Stimulated activated naive CD8-positive, alpha-beta T cell treated with anti-CD3 and anti-CD28 coated beads, Interleukin-15, Interleukin-2, amounts not matched to agents 100 ng/mL and 50 ng/mL, for 24 hours (primary cell): ENCODE results near the gene DTNB.

Experiments used
- H3K27ac Mint-ChIP-seq: one replicate; pipeline ENCODE4 v1.8.0; 2021; ENCODE audit warnings: mild to moderate bottlenecking, mixed read lengths
- H3K27me3 Mint-ChIP-seq: one replicate; pipeline ENCODE4 v1.8.0; 2021; ENCODE audit warnings: mixed read lengths
- H3K36me3 Mint-ChIP-seq: one replicate; pipeline ENCODE4 v1.8.0; 2021; ENCODE audit warnings: low read depth, mixed read lengths
- H3K4me1 Mint-ChIP-seq: one replicate; pipeline ENCODE4 v1.8.0; 2021; ENCODE audit warnings: low read depth, mixed read lengths
- H3K4me3 Mint-ChIP-seq: one replicate; pipeline ENCODE4 v1.8.0; 2021; ENCODE audit warnings: mild to moderate bottlenecking, mixed read lengths
- H3K9me3 Mint-ChIP-seq: one replicate; pipeline ENCODE4 v1.8.0; 2021; ENCODE audit warnings: mixed read lengths

The DTNB gene

DNA sequence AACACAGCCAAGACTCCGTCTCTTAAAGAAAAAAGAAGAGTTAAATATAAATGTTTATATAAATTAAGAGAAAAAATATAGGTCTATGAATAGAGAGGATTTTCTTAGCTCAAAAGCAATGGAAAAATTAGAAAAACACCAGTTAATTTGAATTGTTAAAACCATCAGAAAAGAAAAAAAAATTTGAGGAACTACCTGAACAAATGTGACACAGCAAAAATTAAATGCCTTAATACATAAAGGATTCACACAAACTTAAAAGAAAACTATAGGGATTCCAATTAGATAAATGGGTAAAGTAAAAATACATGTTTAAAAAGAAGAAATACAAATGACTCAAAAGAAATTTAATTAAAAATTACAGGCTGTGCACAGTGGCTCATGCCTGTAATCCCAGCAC, 183.7 kb downstream of the DTNB start:
- Mint-ChIP-seq H3K9me3 (no peaks in the 10 kb centered on the region), H3K27ac (no peak overlapping the region), H3K27me3 (no peaks in the 10 kb centered on the region), H3K4me3 (no peak overlapping the region), H3K36me3 (peaks cover 5% of the 10 kb centered on the region), H3K4me1 (no peaks in the 10 kb centered on the region)

- no peaks in the 10 kb centered on the region for H3K27me3 Mint-ChIP-seq
- H3K27ac Mint-ChIP-seq: no peak overlapping the region
- peaks cover 11% of the 10 kb centered on the region for H3K4me1 Mint-ChIP-seq
- H3K4me3 Mint-ChIP-seq: no peak overlapping the region
- H3K36me3 Mint-ChIP-seq: peaks cover 18% of the 10 kb centered on the region
- H3K9me3 Mint-ChIP-seq: no peaks in the 10 kb centered on the region
Observed at GRCh38 chr2:25483607-25484266, 189.6 kb downstream of the DTNB start.

DNA sequence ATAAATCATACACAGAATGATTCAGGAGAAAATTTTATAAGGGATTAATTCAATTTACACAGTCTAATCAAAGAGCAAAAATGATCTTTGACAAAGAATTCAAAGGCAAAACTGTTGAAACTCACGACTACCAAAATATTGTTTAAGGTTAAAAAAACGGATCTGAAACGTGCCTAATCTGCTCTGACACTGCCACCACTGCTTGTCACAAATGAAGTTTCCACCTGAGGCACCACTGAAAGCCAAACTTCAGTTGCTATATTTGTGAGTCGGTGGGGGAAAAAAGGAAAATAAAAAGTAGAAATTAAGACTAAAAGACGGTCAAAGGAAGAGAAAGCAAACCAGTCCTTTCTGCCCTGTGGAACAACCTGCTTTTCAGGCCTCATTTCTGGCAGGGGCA, 191.0 kb downstream of the DTNB start:
- Mint-ChIP-seq H3K4me3 (no peak overlapping the region), H3K9me3 (no peaks in the 10 kb centered on the region), H3K27ac (no peak overlapping the region), H3K36me3 (peaks cover 13% of the 10 kb centered on the region), H3K4me1 (peaks cover 11% of the 10 kb centered on the region), H3K27me3 (no peaks in the 10 kb centered on the region)

GRCh38 chr2:25481381-25482300, 191.7 kb downstream of the DTNB start:
- Mint-ChIP-seq H3K36me3 (peaks cover 15% of the 10 kb centered on the region), H3K4me1 (peaks cover 11% of the 10 kb centered on the region), H3K4me3 (no peak overlapping the region), H3K9me3 (no peaks in the 10 kb centered on the region), H3K27ac (no peak overlapping the region), H3K27me3 (no peaks in the 10 kb centered on the region)

DNA sequence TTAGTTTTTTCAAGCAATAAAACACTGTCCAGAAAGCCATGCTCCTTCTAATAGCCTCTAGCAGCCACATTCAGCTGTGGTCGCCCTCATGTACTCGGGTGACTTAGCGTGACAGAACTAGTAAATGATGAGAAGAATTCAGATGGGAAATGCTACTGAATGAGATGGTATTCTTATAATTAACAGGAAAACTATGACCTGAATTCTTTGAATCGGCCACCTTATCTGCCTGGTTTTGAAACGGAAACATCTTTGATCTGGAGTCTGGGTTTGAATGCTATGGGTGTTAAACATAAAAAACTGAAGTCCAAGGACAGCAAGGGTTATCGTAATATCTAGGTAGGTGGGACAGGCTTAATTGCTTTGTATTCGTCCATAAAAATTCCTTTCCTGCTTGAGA, 192.8 kb downstream of the DTNB start:
- Mint-ChIP-seq H3K27me3 (no peaks in the 10 kb centered on the region), H3K27ac (no peak overlapping the region), H3K4me3 (no peak overlapping the region), H3K9me3 (no peaks in the 10 kb centered on the region), H3K36me3 (peaks cover 19% of the 10 kb centered on the region), H3K4me1 (peaks cover 11% of the 10 kb centered on the region)

DNA sequence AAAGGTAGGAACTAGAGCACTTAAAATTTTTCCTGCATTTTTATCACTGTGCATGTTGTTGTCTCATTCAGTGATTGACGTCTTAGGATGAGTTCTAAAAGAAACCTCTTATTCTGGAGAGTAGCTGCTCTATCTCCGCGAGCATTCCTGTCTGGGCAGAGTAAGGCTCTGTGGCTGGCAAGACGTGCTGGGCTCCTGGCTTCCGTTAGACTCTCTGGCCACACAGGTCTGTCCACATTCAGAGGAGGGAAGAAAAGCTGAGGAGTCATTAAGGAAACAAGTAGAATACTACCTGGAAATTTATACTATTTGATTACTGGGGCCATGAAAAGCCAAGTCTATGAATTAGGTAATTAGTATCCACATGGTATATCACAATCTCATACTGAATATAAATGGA, 193.6 kb downstream of the DTNB start:
- Mint-ChIP-seq H3K27me3 (no peaks in the 10 kb centered on the region), H3K36me3 (peaks cover 26% of the 10 kb centered on the region), H3K27ac (no peak overlapping the region), H3K4me1 (peaks cover 11% of the 10 kb centered on the region), H3K4me3 (no peak overlapping the region), H3K9me3 (no peaks in the 10 kb centered on the region)

DNA sequence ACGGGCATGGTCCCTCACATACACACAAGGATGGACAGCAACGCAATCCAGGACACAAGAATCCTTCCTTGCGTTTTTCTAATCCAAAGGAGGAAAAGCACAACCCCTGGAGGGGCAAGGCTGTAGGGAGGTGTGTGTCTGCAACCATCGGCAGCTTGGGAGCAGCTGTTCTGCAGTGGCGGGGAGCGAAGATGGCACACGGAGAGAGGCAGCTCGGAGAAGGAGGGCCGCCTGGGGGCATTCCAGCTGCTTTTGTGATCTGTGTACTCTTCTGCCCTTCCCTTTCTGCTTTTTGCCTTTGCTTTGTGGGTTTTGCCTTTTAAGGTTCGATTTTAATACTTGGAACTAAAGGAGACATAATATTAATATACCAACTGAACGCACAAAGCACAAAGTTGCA, 194.6 kb downstream of the DTNB start:
- H3K4me3 Mint-ChIP-seq: no peak overlapping the region
- H3K27ac Mint-ChIP-seq: no peak overlapping the region
- H3K36me3 Mint-ChIP-seq: peaks cover 30% of the 10 kb centered on the region
- no peaks in the 10 kb centered on the region for H3K9me3 Mint-ChIP-seq
- H3K27me3 Mint-ChIP-seq: no peaks in the 10 kb centered on the region
- peaks cover 8% of the 10 kb centered on the region for H3K4me1 Mint-ChIP-seq

DNA sequence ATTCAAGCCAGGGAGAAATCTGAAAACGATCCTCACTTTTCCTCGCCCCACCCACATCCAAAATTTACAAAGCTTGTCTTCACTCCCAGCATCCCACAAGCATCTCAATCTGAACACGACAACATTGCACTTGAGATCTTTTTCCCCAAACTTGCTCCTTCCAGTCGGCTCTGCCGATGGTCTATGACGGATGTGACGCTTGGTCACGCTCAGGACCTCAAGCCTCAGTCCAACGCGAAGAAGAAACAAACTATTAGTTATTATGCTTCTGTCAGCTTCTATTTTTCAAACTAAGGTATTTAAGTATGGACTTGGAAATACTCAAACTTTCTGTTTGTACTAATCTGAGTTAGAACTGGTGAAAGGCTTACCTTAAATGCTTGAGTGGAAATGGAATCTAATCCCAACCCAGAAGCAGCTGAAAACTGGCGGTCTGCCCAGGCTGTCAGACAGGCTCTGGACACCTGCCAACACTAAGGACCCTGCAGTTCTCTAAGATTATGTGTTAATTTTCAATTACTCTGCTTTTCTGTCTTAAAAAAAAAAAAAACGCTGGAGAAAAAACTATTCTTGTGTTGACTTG, 199.5 kb downstream of the DTNB start:
- Mint-ChIP-seq H3K36me3 (peaks cover 26% of the 10 kb centered on the region), H3K4me1 (peaks cover 11% of the 10 kb centered on the region), H3K9me3 (no peaks in the 10 kb centered on the region), H3K27me3 (no peaks in the 10 kb centered on the region), H3K4me3 (no peak overlapping the region), H3K27ac (peak overlapping the region; percentile 5)

DNA sequence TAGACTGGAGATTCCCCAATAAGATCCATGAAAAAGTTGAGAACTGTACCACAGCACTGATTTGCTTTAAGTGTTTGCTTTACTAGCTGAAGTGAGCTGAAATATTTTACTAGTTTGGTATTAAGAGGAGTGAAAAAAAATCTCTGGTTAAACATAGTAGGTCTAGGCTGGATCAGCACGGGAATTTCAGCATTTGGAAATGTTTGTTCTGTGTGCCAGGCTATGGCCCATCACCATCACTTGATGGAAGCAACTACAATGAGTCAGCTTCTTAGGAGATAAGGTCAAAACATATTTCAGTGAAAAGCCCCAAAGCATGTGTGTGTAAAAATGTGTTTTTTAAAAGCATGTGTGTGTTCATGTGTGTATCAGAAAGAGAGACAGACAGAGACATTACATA, 200.2 kb downstream of the DTNB start:
- H3K9me3 Mint-ChIP-seq: no peaks in the 10 kb centered on the region
- H3K4me1 Mint-ChIP-seq: peaks cover 11% of the 10 kb centered on the region
- no peaks in the 10 kb centered on the region for H3K27me3 Mint-ChIP-seq
- no peak overlapping the region for H3K27ac Mint-ChIP-seq
- no peak overlapping the region for H3K4me3 Mint-ChIP-seq
- peaks cover 26% of the 10 kb centered on the region for H3K36me3 Mint-ChIP-seq

DNA sequence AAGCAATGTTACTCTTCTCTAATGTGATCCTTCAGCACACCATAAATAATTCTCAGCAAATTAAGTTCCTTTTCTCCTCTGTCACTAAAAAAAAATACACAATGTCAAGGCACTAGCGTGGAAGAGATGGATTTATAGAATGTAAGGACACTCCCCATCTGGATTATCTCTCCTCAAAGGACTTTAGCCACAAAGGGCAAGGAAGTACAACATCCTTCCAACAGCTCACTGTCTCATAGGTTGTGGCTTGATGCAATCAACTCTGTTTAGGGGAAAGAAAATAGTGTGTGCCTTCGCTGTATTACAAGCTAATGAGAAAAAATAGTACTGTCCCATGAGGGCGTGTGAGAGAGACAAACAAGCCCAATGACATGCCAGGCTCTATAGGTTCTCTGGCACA, 202.6 kb downstream of the DTNB start:
- Mint-ChIP-seq H3K27me3 (no peaks in the 10 kb centered on the region), H3K27ac (no peak overlapping the region), H3K36me3 (peaks cover 21% of the 10 kb centered on the region), H3K4me3 (no peak overlapping the region), H3K4me1 (peaks cover 11% of the 10 kb centered on the region), H3K9me3 (no peaks in the 10 kb centered on the region)

DNA sequence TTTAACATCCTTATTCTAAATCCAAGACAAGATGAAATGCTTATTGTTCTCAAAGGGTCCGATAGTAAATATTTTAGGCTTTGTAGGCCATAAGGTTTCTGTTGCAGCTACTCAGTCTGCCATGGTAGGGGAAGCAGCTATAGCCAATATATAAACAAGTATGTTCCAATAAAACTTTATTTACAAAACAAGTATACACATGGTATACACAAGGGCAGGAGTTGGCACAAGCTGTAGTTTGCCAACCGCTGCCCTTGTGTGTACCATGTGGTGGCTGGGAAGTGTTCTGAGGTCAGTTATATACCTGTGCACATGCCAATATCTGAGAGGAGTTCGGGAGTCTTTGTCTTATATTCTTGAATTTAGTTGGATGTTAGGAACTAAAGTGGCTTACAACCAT, 205.6 kb downstream of the DTNB start:
- H3K4me3 Mint-ChIP-seq: no peak overlapping the region
- H3K4me1 Mint-ChIP-seq: no peaks in the 10 kb centered on the region
- H3K27me3 Mint-ChIP-seq: no peaks in the 10 kb centered on the region
- H3K9me3 Mint-ChIP-seq: peaks cover 4% of the 10 kb centered on the region
- H3K36me3 Mint-ChIP-seq: peaks cover 8% of the 10 kb centered on the region
- H3K27ac Mint-ChIP-seq: no peak overlapping the region

DNA sequence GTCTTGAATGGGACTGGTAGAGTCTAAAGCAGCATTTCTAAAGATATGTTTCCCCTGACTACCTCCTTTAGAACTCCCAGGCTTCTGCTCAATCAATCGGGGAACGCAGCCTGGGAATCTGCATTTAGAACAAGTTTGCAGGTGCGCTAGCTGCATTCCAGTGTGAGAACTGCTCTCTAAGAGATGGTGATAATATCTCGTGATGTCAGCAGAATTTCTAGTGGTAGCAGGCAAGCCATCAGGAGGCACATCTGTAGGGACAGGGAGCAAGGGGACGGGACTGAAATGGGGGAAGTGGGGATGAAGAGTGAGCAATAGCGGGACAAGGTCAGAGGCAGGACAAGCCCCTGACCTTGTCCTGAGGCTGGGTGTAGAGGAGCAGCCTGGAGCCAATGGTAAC, 211.4 kb downstream of the DTNB start:
- Mint-ChIP-seq H3K9me3 (peaks cover 4% of the 10 kb centered on the region), H3K4me1 (no peaks in the 10 kb centered on the region), H3K4me3 (no peak overlapping the region), H3K36me3 (peaks cover 8% of the 10 kb centered on the region), H3K27me3 (no peaks in the 10 kb centered on the region), H3K27ac (no peak overlapping the region)

GRCh38 chr2:25460261-25460905, 213.0 kb downstream of the DTNB start:
- Mint-ChIP-seq H3K27ac (no peak overlapping the region), H3K36me3 (peaks cover 8% of the 10 kb centered on the region), H3K4me1 (no peaks in the 10 kb centered on the region), H3K27me3 (no peaks in the 10 kb centered on the region), H3K4me3 (no peak overlapping the region), H3K9me3 (peaks cover 4% of the 10 kb centered on the region)

DNA sequence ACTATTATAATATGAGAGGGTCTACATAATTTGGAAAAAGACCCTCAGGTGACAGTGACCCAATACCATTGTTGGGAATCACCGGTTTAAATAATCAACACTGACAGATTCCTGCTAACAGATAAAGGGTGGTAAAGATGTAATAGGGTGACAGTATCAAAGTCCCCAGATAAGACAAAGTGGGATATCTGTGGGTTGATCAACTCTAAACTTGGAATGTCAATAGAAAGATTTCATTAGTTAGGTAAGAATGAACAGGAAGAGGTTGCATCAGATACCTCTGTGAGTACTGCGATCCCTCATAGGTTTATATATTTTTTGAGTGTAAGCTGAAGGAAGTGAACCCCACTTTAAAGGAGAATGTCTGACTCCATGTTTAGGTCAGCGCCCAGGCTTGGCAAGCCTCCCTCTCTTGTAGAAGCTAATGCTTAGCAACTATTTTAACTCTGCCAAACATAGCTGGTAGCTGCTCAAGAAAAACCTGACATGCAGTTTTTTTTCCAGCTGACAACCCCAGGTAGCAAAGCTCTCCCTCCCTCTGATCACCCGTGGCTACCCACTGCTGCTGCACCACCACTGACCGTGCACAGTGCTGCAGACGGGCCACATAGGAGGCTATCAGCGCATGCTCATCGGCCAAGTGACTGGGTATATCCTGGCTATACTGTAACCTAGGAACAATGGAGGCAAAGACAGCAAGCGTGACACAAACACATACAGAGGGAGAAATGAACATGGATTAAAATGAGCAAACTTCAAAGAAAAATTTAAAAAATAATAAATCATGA, 218.4 kb downstream of the DTNB start:
- peaks cover 9% of the 10 kb centered on the region for H3K36me3 Mint-ChIP-seq
- no peak overlapping the region for H3K4me3 Mint-ChIP-seq
- H3K27ac Mint-ChIP-seq: no peak overlapping the region
- no peaks in the 10 kb centered on the region for H3K9me3 Mint-ChIP-seq
- peaks cover 32% of the 10 kb centered on the region for H3K4me1 Mint-ChIP-seq
- no peaks in the 10 kb centered on the region for H3K27me3 Mint-ChIP-seq
